ENCODE measurements around the gene HOXA10.
A peak's percentile ranks its signal among the peaks of the same experiment; 100 is the strongest.

Gene HOXA10

GRCh38 chr7:27157702-27158431 is 16.3 kb downstream of the HOXA10 start:
- no peak for DNase-seq

- no peak for DNase-seq
Observed at GRCh38 chr7:27156916-27157701, 17.0 kb downstream of the HOXA10 start.

GRCh38 chr7:27156508-27156898 is 17.6 kb downstream of the HOXA10 start, which contains the start of gene HOXA7:
Gene HOXA7, minus strand, starts transcription at chr7:27156675. Its CDS starts 130 bp downstream, at chr7:27156545.
- no peak for DNase-seq

- no peak for DNase-seq
Observed at GRCh38 chr7:27155816-27156507, 18.2 kb downstream of the HOXA10 start.

GRCh38 chr7:27154901-27155815 is 19.0 kb downstream of the HOXA10 start:
- no peak for DNase-seq

- DNase-seq: no peak
Observed at GRCh38 chr7:27154369-27154768, 19.8 kb downstream of the HOXA10 start.

- no peak for DNase-seq
Observed at GRCh38 chr7:27153526-27153925, 20.6 kb downstream of the HOXA10 start.

- DNase-seq: no peak
Observed at GRCh38 chr7:27152816-27153442, 21.2 kb downstream of the HOXA10 start.

GRCh38 chr7:27151931-27152815 is 21.9 kb downstream of the HOXA10 start, which contains the start of gene HOXA3:
Gene HOXA3, minus strand, starts transcription at chr7:27152583. Its CDS starts 41,943 bp downstream, at chr7:27110640.
- DNase-seq: no peak

- DNase-seq: no peak
Observed at GRCh38 chr7:27151341-27151930, 22.7 kb downstream of the HOXA10 start.

- peak in 15 of 56 donors; percentile 5 to 40 (median 17) for DNase-seq
Observed at GRCh38 chr7:27150568-27151340, 23.4 kb downstream of the HOXA10 start.

- DNase-seq: no peak
Observed at GRCh38 chr7:27149842-27150567, 24.1 kb downstream of the HOXA10 start.

- no peak for DNase-seq
Observed at GRCh38 chr7:27148756-27149641, 25.1 kb downstream of the HOXA10 start.

- no peak for DNase-seq
Observed at GRCh38 chr7:27148031-27148755, 25.9 kb downstream of the HOXA10 start.

All from nucleus accumbens (tissue), 56 donors.